Natural killer cell (primary cell): ENCODE measurements around the gene KAT14. TPM values are rescaled to one million over a fixed set of nuclear protein-coding genes. Genes with fewer than 3 reads are reported as not detected.

ENCODE experiments used
- ATAC-seq, 3 donors: fragments of 150-1000 bp in 2 of 3; fragments of 200-7000 bp in 1 of 3; cut with Tn5 transposase; 1 replicate in 1 of 3; 2 replicates in 2 of 3; pipeline ENCODE4 v1.10.0; 2021; ENCODE audit warnings: mild to moderate bottlenecking in 2 of 3, moderate library complexity in 2 of 3
- DNase-seq, 2 donors: peaks; one replicate each; pipeline versions ENCODE4 v3.0.0 to v3.0.0-alpha.2; 2013 to 2021; ENCODE audit warnings: mixed read lengths in 1 of 2
- H3K27ac ChIP-seq: one replicate; pipeline ENCODE4 v1.5.1; 2013; ENCODE audit warnings: mild to moderate bottlenecking, low read length
- H3K27me3 ChIP-seq: one replicate; pipeline ENCODE4 v1.6.1; 2013; ENCODE audit warnings: low read length; ENCODE audit not compliant: control insufficient read depth, insufficient read depth
- H3K36me3 ChIP-seq: one replicate; pipeline ENCODE4 v1.6.1; 2013; ENCODE audit warnings: low read length; ENCODE audit not compliant: control insufficient read depth, insufficient read depth
- H3K4me1 ChIP-seq: one replicate; pipeline ENCODE4 v1.6.1; 2013; ENCODE audit warnings: low read length; ENCODE audit not compliant: control insufficient read depth, insufficient read depth
- H3K4me3 ChIP-seq: one replicate; pipeline ENCODE4 v1.5.1; 2013; ENCODE audit warnings: low read length
- H3K9me3 ChIP-seq: one replicate; pipeline ENCODE4 v1.6.1; 2013; ENCODE audit warnings: low read length; ENCODE audit not compliant: control insufficient read depth, insufficient read depth
- H3K27ac Mint-ChIP-seq, 2 donors: one replicate each; pipeline ENCODE4 v1.8.0; 2022; ENCODE audit warnings: mild to moderate bottlenecking in 2 of 2, mixed read lengths in 2 of 2, moderate library complexity in 1 of 2
- H3K27me3 Mint-ChIP-seq, 2 donors: one replicate each; pipeline ENCODE4 v1.8.0; 2022; ENCODE audit warnings: low read depth in 2 of 2, mixed read lengths in 2 of 2
- H3K36me3 Mint-ChIP-seq: one replicate; pipeline ENCODE4 v1.8.0; 2022; ENCODE audit warnings: mixed read lengths
- H3K4me1 Mint-ChIP-seq, 2 donors: one replicate each; pipeline ENCODE4 v1.8.0; 2022; ENCODE audit warnings: mixed read lengths in 2 of 2
- H3K4me3 Mint-ChIP-seq: one replicate; pipeline ENCODE4 v1.8.0; 2022; ENCODE audit warnings: mild to moderate bottlenecking, moderate library complexity, mixed read lengths
- H3K9me3 Mint-ChIP-seq, 2 donors: one replicate each; pipeline ENCODE4 v1.8.0; 2022; ENCODE audit warnings: mixed read lengths in 2 of 2
- WGBS: methylation state at CpG from one replicate; pipeline ENCODE4 v1.1.7; 2013; ENCODE audit warnings: missing lambda C conversion rate; ENCODE audit not compliant: insufficient coverage; 5-methylcytosine and 5-hydroxymethylcytosine counted together
- intact Hi-C: fragments of 100-400 bp; cut with micrococcal nuclease; formaldehyde crosslinking; loops from one replicate; pipeline ENCODE4 v1.14.2; 2022
- total RNA-seq, 4 donors: library from RNA; stranded (reverse); fragments of 120-200 nt in 1 of 4; gene quantifications; one replicate each; pipeline versions ENCODE4 v1.2.3 to v1.2.4, GENCODE V29; 2013 to 2022
- TF ChIP-seq, protein P1 (sequence below): fragments of 200-600 bp; IDR thresholded peaks from one replicate; pipeline ENCODE4 v1.8.0; 2022; ENCODE audit warnings: antibody characterized with exemption

The KAT14 gene
- total RNA-seq, 3 donors from 2014 or later (not counting 1 experiment from before 2014, with no cell fraction given): 9.7 to 13.0 (median 10.9) TPM

DNA sequence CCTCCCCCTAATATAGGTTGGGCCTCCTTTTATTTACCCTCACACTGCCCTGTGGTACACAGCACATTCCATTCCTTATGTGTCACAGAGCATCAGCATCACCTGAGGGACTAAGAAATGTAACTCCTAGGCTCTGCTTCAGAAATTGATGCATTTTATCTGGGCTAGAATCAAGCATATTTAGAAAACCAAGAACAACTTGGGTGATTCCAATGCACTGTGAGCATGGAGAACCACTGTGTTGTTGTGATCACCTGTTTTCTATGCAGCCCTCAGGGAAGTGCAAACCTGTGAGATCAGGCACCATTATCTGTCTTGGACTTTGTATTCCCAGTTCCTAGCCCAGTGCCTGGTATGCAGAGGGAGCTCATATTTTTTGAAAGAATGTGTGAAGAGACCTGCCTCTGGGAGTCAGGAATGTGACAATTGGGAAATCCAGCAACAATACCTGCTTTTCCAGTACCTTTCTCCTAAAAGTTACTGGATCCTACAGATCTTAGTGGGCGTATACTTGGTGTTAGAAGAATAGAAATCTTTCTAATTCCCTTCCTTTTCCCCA is 7.0 kb downstream of the KAT14 start:
- H3K9me3 ChIP-seq: no peaks in the 10 kb centered on the region
- H3K27me3 ChIP-seq: no peaks in the 10 kb centered on the region
- H3K4me3 ChIP-seq: no peak overlapping the region
- H3K36me3 Mint-ChIP-seq: no peaks in the 10 kb centered on the region
- no peak for DNase-seq
- no peak overlapping the region for H3K27ac ChIP-seq
- no CpG with 5 or more reads among the region's 1 CpG for WGBS
- H3K36me3 ChIP-seq: peaks cover 21% of the 10 kb centered on the region
- TF ChIP-seq, protein P1, sequence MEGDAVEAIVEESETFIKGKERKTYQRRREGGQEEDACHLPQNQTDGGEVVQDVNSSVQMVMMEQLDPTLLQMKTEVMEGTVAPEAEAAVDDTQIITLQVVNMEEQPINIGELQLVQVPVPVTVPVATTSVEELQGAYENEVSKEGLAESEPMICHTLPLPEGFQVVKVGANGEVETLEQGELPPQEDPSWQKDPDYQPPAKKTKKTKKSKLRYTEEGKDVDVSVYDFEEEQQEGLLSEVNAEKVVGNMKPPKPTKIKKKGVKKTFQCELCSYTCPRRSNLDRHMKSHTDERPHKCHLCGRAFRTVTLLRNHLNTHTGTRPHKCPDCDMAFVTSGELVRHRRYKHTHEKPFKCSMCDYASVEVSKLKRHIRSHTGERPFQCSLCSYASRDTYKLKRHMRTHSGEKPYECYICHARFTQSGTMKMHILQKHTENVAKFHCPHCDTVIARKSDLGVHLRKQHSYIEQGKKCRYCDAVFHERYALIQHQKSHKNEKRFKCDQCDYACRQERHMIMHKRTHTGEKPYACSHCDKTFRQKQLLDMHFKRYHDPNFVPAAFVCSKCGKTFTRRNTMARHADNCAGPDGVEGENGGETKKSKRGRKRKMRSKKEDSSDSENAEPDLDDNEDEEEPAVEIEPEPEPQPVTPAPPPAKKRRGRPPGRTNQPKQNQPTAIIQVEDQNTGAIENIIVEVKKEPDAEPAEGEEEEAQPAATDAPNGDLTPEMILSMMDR: no peak
- intact Hi-C loops: no loop called here
- no peaks in the 10 kb centered on the region for H3K9me3 Mint-ChIP-seq
- peaks cover 3% of the 10 kb centered on the region for H3K4me1 ChIP-seq
- H3K4me1 Mint-ChIP-seq: peaks cover 20 to 22% of the 10 kb centered on the region in 2 donors
- H3K4me3 Mint-ChIP-seq: no peak overlapping the region
- no peak overlapping the region for H3K27ac Mint-ChIP-seq
- H3K27me3 Mint-ChIP-seq: no peaks in the 10 kb centered on the region
- no peak for ATAC-seq

- peaks cover 25% of the 10 kb centered on the region for H3K36me3 ChIP-seq
- H3K27ac ChIP-seq: no peak overlapping the region
- Mint-ChIP-seq H3K36me3 (no peaks in the 10 kb centered on the region), H3K27me3 (no peaks in the 10 kb centered on the region), H3K4me1 (peaks cover 0 to 11% of the 10 kb centered on the region in 2 donors), H3K27ac (no peak overlapping the region), H3K9me3 (no peaks in the 10 kb centered on the region), H3K4me3 (no peak overlapping the region)
- no peaks in the 10 kb centered on the region for H3K4me1 ChIP-seq
- H3K27me3 ChIP-seq: no peaks in the 10 kb centered on the region
- WGBS: 98% methylated on average over 8 of the region's 9 CpGs
- no peak overlapping the region for H3K4me3 ChIP-seq
- ATAC-seq (no peak), DNase-seq (no peak)
- intact Hi-C loops: no loop called here
- TF ChIP-seq, protein P1: no peak
- H3K9me3 ChIP-seq: no peaks in the 10 kb centered on the region
Observed at GRCh38 chr20:18154342-18154741, 16.7 kb downstream of the KAT14 start.

DNA sequence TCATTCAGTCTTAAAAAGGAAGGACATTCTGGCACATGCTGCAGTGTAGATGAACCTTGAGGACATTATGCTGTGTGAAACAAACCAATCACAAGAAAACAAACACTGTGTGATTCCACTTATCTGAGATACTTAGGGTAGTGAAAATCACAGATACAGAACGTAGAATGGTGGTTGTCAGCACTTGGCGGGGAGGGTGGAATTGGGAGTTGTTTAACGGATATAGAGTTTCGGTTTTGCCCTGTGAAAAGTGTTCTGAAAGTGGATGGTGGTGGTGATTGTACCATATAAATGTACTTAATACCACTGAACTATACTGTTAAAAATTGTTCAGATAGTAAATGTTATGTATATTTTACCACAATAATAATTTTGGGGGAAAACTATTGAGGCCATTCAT is 18.4 kb downstream of the KAT14 start:
- DNase-seq (no peak), ATAC-seq (no peak)
- Histone ChIP-seq H3K4me1 (no peaks in the 10 kb centered on the region), H3K27me3 (no peaks in the 10 kb centered on the region), H3K9me3 (no peaks in the 10 kb centered on the region), H3K36me3 (peaks cover 26% of the 10 kb centered on the region), H3K27ac (no peak overlapping the region), H3K4me3 (no peak overlapping the region)
- H3K36me3 Mint-ChIP-seq: no peaks in the 10 kb centered on the region
- no peaks in the 10 kb centered on the region for H3K9me3 Mint-ChIP-seq
- WGBS: 100% methylated on average over 3 of the region's 4 CpGs
- H3K27me3 Mint-ChIP-seq: no peaks in the 10 kb centered on the region
- H3K4me1 Mint-ChIP-seq: peaks cover 0 to 11% of the 10 kb centered on the region in 2 donors
- H3K4me3 Mint-ChIP-seq: no peak overlapping the region
- intact Hi-C loops: no loop called here
- TF ChIP-seq, protein P1: no peak
- H3K27ac Mint-ChIP-seq: no peak overlapping the region

DNA sequence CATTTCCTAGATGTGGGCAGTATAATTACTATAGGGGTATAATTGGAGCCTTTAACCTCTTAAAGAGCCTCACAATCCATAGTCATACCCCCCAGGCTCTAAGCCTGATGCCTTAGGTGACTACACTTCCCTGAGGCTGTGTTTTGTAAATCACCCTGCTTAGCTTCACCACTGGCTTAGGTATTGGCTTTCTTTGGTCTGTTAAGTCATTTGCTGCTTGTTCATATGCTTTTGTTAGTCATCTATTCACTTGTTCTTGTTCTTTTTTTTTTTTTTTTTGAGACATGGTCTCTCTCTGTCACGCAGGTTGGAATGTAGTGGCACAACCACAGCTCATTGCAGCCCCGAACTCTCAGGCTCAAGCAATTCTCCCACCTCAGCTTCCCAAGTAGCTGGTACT is 26.7 kb downstream of the KAT14 start:
- no peak overlapping the region for H3K4me3 ChIP-seq
- H3K9me3 Mint-ChIP-seq: no peaks in the 10 kb centered on the region
- peak overlapping the region in 1 of 2 donors; percentile 2 for H3K27ac Mint-ChIP-seq
- TF ChIP-seq, protein P1: no peak
- no peaks in the 10 kb centered on the region for H3K9me3 ChIP-seq
- H3K4me3 Mint-ChIP-seq: no peak overlapping the region
- peaks cover 37 to 45% of the 10 kb centered on the region in 2 donors for H3K4me1 Mint-ChIP-seq
- H3K36me3 ChIP-seq: peaks cover 39% of the 10 kb centered on the region
- DNase-seq (no peak), ATAC-seq (no peak)
- H3K27ac ChIP-seq: no peak overlapping the region
- H3K27me3 ChIP-seq: no peaks in the 10 kb centered on the region
- no peaks in the 10 kb centered on the region for H3K27me3 Mint-ChIP-seq
- H3K4me1 ChIP-seq: peaks cover 8% of the 10 kb centered on the region
- intact Hi-C loops: no loop called here
- peaks cover 38% of the 10 kb centered on the region for H3K36me3 Mint-ChIP-seq
- 100% methylated on average over 2 of the region's 2 CpGs for WGBS
